LHCN-M2 (cell line): Measurements from ENCODE around the gene SIK1. TPM values are rescaled to one million over a fixed set of nuclear protein-coding genes. Genes with fewer than 3 reads are reported as not detected.
"Not testable (repeated sequence)": the region's sequence is repeated elsewhere in the genome, so short reads cannot be mapped to it uniquely, and the experiment has no call there.

Source experiments
- DNase-seq: peaks from one replicate; pipeline ENCODE4 v3.0.0-alpha.2; 2012; ENCODE audit warnings: low read depth
- total RNA-seq: library from RNA; depleted of rRNA; stranded (reverse); fragments of >200 nt; gene quantifications from 2 replicates; pipeline ENCODE4 v1.2.3, GENCODE V29; 2014

The SIK1 gene
- total RNA-seq, 1 experiment from 2014 or later = 20.3 TPM

- not testable (repeated sequence) for DNase-seq
Observed at GRCh38 chr21:43440835-43441727, 14.2 kb upstream of the SIK1 start.

GRCh38 chr21:43439316-43440075, 12.6 kb upstream of the SIK1 start:
- DNase-seq = not testable (repeated sequence)

- DNase-seq = not testable (repeated sequence)
Observed at GRCh38 chr21:43436272-43436671, 9.3 kb upstream of the SIK1 start.

GRCh38 chr21:43433340-43434136, 6.6 kb upstream of the SIK1 start:
- not testable (repeated sequence) for DNase-seq

GRCh38 chr21:43430830-43431416, 4.0 kb upstream of the SIK1 start:
- DNase-seq = not testable (repeated sequence)

GRCh38 chr21:43428964-43429363, 2.0 kb upstream of the SIK1 start:
- DNase-seq = not testable (repeated sequence)

GRCh38 chr21:43427242-43427559, 270 bp upstream of the SIK1 start:
- DNase-seq = not testable (repeated sequence)

- not testable (repeated sequence) for DNase-seq
Observed at GRCh38 chr21:43426004-43426403, 927 bp downstream of the SIK1 start.

GRCh38 chr21:43419475-43419874, 7.5 kb downstream of the SIK1 start:
- DNase-seq = not testable (repeated sequence)

GRCh38 chr21:43414576-43414975, 12.4 kb downstream of the SIK1 start:
- not testable (repeated sequence) for DNase-seq

- DNase-seq = not testable (repeated sequence)
Observed at GRCh38 chr21:43412020-43412788, 14.7 kb downstream of the SIK1 start.

- DNase-seq = not testable (repeated sequence)
Observed at GRCh38 chr21:43410456-43411068, 16.4 kb downstream of the SIK1 start.

- DNase-seq = not testable (repeated sequence)
Observed at GRCh38 chr21:43407139-43407538, 19.8 kb downstream of the SIK1 start.

- DNase-seq = not testable (repeated sequence)
Observed at GRCh38 chr21:43404450-43404849, 22.5 kb downstream of the SIK1 start.

GRCh38 chr21:43403651-43404430, 23.1 kb downstream of the SIK1 start:
- DNase-seq = not testable (repeated sequence)

GRCh38 chr21:43401125-43401524, 25.8 kb downstream of the SIK1 start:
- not testable (repeated sequence) for DNase-seq

- not testable (repeated sequence) for DNase-seq
Observed at GRCh38 chr21:43399595-43400015, 27.3 kb downstream of the SIK1 start.

- not testable (repeated sequence) for DNase-seq
Observed at GRCh38 chr21:43399136-43399535, 27.8 kb downstream of the SIK1 start.

- DNase-seq = not testable (repeated sequence)
Observed at GRCh38 chr21:43398533-43398932, 28.4 kb downstream of the SIK1 start.
